UCSD-AML1 (cell line): Measurements from ENCODE around the gene F2RL2.
"Not testable (repeated sequence)": the region's sequence is repeated elsewhere in the genome, so short reads cannot be mapped to it uniquely, and the experiment has no call there.

Experiments used
- DNase-seq: peaks from one replicate; lab custom pipeline; 2025; ENCODE audit not compliant: unreplicated experiment; lab: John Stamatoyannopoulos, UW

The F2RL2 gene

GRCh38 chr5:76625087-76625815, 2.0 kb upstream of the F2RL2 start:
- DNase-seq = peak; percentile 20

- no peak for DNase-seq
Measured at GRCh38 chr5:76622076-76622475, 1.1 kb downstream of the F2RL2 start.

DNA sequence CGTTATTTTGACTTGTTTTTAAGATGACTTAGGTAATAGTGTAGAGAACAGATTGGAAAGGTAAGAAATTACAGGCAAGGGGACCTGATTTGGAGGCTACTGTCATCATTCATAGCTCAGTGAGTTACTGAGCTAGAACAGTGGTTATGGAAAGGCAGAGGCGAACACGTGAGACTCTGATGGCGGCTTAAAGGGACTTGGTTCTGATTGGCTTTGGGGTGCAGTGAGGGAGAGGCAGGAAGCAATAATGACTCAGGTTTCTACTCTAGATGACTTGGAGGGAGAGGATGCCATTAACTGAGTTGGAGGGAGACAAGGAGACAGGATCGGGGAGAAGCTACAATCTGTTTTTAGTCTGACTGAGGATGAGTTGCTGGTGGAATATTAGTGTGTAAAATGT, 3.0 kb downstream of the F2RL2 start:
- no peak for DNase-seq

GRCh38 chr5:76617675-76618074, 5.5 kb downstream of the F2RL2 start:
- DNase-seq = no peak

DNA sequence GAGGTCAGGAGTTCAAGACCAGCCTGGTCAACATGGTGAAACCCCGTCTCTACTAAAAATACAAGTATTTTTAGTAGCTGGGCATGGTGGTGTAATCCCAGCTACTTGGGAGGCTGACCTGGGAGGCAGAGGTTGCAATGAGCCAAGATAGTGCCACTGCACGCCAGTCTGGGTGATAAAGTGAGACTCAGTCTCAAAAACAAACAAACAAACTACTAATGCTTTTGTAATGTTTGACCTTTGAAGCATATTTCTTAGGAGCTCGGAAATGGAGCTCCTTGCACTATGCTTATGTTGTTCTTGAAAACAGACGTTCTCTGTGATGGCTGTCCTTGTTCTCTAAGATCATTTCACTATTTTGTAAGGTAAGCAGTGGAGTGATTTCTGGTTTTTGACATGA, 6.0 kb downstream of the F2RL2 start:
- DNase-seq = no peak

- no peak for DNase-seq
Measured at GRCh38 chr5:76616206-76616605, 7.0 kb downstream of the F2RL2 start.

- no peak for DNase-seq
Measured at GRCh38 chr5:76615759-76616158, 7.4 kb downstream of the F2RL2 start.

GRCh38 chr5:76612942-76613341, 10.3 kb downstream of the F2RL2 start:
- DNase-seq = no peak

DNA sequence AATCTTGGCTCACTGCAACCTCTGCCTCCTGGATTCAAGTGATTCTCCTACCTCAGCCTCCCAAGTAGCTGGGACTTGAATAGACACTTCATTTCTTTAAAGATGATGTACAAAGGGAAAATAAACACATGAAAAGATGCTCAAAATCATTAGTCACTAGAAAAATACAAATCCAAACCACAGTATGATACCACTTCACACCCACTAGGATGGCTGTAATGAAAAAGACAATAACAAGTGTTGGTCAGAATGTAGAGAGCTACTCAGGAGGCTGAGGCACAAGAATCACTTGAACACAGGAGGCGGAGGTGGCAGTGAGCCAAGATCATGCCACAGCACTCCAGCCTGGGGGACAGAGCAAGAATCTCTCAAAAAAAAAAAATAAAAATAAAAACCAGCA, 13.0 kb downstream of the F2RL2 start:
- no peak for DNase-seq

GRCh38 chr5:76608833-76609232, 14.4 kb downstream of the F2RL2 start:
- no peak for DNase-seq

- DNase-seq = no peak
Measured at GRCh38 chr5:76607353-76607871, 15.8 kb downstream of the F2RL2 start.

DNA sequence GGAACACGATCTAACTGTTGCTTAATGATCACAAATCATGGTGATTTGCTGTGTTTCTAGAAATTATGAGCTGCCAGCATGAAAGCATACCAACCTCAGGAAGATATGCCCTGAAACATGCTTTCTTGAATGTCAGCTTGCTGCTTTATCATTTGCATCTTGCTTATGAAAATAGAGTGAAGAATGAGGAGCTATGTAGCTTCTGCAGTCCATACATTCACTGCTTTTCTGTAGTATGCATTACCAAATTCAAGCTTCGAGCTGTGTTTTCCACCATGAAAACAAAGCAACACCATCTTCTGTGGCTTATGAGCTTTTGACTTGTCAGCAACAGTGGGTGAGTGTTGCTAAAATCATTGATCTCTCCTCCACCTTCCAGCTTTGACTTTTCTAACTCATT, 16.5 kb downstream of the F2RL2 start:
- no peak for DNase-seq

DNA sequence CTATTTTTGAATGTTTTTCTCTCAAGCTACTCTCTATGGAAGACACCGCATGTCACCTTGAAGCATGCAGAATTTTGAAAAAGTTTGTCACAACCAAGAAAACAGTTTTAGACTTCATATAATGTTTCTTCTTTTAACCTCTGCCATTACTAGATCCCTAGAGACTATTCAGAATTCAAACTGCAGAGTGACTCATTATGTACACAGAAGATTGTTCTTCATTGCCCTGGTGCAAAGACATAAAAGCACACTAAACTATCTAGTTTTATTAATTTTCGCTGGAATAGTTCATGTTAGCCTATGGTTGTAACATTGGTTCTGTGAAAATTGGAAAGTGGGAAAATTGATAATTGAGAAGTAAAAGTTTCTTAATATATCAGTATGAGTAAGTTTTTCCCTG, 18.4 kb downstream of the F2RL2 start:
- no peak for DNase-seq

DNA sequence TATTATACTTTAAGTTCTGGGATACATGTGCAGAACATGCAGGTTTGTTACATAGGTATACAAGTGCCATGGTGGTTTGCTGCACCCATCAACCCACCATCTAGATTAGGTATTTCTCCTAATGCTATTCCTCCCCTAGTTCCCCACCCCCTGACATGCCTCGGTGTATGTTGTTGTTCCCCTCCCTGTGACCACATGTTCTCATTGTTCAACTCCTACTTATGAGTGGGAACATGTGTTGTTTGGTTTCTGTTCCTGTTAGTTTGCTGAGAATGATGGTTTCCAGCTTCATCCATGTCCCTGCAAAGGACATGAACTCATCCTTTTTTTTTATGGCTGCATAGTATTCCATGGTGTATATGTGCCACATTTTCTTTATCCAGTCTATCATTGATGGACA, 19.2 kb downstream of the F2RL2 start:
- DNase-seq = not testable (repeated sequence)

DNA sequence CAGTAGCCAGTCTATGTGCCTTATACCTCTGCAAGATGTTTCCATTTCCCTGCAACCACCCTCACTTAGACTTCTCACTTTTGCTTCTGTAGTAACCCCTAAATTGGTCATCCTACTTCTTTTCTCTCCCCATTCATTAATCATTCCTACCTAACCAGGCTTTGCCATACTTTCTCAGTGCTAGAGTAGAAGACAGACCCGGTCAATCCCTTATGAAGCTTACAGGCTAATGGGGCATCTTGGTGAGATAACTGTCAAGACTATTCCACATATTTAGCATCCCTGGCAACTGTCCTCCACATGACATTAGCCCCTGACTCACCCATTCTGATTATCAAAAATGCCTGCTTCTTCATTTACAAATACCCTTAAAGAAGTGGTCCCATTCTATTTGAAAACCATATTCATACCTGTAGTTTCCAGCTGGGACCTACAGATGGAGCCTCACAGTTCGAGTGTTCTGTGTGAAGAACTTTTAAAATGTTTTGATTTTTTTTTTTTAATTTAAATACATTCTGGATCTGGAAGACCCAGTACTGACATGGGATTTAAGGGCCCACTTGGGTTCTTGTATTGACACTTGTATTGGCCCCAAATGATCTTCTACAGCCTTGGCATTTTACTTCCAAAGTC, 21.0 kb downstream of the F2RL2 start:
- DNase-seq = no peak

- no peak for DNase-seq
Measured at GRCh38 chr5:76601470-76601869, 21.7 kb downstream of the F2RL2 start.

GRCh38 chr5:76600716-76601115, 22.5 kb downstream of the F2RL2 start:
- DNase-seq = no peak

DNA sequence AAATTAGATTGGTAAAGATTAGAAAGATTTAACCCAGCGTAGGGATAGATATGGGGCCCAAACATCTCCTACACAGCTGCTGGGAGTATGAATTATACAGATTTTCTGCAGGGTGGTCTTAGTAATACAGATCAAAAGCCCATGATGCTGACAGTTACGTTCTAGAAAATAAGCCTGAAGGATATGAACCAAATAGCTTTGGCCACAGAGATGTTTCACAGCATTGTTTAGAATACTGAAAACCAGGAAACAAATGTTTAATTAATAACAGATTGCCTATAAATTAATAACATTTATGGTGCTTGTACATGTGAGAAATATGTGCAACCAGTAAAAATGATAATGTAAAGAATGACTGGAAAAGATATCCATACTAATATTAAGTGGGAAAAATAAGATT, 24.7 kb downstream of the F2RL2 start:
- DNase-seq = no peak

GRCh38 chr5:76595755-76596481, 27.3 kb downstream of the F2RL2 start:
- no peak for DNase-seq

- DNase-seq = no peak
Measured at GRCh38 chr5:76594107-76594506, 29.1 kb downstream of the F2RL2 start.

DNA sequence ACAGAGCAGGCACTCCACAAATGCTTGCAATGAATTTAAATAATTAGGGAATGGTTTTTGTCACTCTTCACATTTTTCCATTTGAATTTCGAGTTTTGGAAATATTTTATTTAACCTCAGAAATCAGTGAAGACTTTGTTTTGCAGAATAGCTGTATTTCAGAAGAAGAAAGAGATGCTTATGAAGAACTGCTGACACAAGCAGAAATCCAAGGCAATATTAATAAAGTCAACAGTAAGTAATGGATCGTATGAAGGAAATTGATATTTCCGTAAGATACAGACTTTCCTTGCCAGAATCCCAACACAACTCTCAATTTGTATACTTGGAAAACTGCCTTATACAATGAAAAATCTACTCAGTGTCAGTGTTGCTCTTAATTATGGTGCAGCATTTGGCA, 30.5 kb downstream of the F2RL2 start:
- DNase-seq = no peak

- no peak for DNase-seq
Measured at GRCh38 chr5:76591366-76591765, 31.8 kb downstream of the F2RL2 start.
